ENCODE data around the gene KDSR. TPM values are rescaled to one million over a fixed set of nuclear protein-coding genes. Genes with fewer than 3 reads are reported as not detected.

KDSR gene
- total RNA-seq, 4 donors from 2014 or later: 11.2 to 18.6 (median 14.4) TPM

DNA sequence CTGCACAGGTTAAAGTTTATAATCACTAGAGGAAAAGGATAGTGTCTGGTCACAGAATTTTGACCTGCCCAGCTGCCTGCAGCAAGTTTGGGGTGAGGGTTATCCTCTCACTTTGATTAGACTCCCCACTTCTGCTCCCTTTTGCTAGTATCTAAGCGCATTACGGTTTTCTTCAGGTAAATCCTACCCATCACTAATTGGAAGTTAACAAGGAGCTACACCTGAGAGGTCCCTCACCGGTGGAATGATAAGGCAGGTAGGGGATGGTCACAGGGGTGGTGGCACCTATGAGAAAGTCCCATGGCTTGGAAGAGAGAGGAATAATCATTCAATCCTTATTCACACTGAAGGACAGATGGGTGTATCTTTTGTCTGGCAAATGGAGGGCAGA lies 55.0 kb downstream of the KDSR start:
- intact Hi-C loops (cut with DNase I; ENCODE audit: low total_unique reads) (no loop called here), in situ Hi-C loops (cut with MboI; ENCODE audit: low sequenced_read_pairs in 4 of 4) (loop anchor here in 1 of 4 donors (10.0 kb wide), 1 partner anchor 47 kb away; no protein-coding TSS in a partner anchor)
- H3K27ac ChIP-seq: no peak overlapping the region
- H3K9me3 ChIP-seq: no peaks in the 10 kb centered on the region
- H3K4me3 ChIP-seq: no peak overlapping the region
- TF ChIP-seq CTCF (IDR thresholded peaks at IDR 0.05 in 4 of 5, conservative IDR thresholded peaks at IDR 0.05 in 1 of 5) (no peak), POLR2A (IDR thresholded peaks at IDR 0.05) (no peak)
- H3K4me1 ChIP-seq: peaks cover 33 to 46% of the 10 kb centered on the region in 2 donors
- DNase-seq (no peak), ATAC-seq (no peak)
- H3K36me3 ChIP-seq: no peaks in the 10 kb centered on the region
- H3K27me3 ChIP-seq: no peaks in the 10 kb centered on the region

- ATAC-seq (no peak), DNase-seq (no peak)
- in situ Hi-C loops (cut with MboI; ENCODE audit: low sequenced_read_pairs in 4 of 4) (loop anchor here in 1 of 4 donors (10.0 kb wide), 1 partner anchor 47 kb away; no protein-coding TSS in a partner anchor), intact Hi-C loops (cut with DNase I; ENCODE audit: low total_unique reads) (no loop called here)
- Histone ChIP-seq H3K9me3 (no peaks in the 10 kb centered on the region), H3K4me1 (peaks cover 33 to 39% of the 10 kb centered on the region in 2 donors), H3K27ac (no peak overlapping the region), H3K27me3 (no peaks in the 10 kb centered on the region), H3K36me3 (no peaks in the 10 kb centered on the region), H3K4me3 (no peak overlapping the region)
- TF ChIP-seq CTCF (IDR thresholded peaks at IDR 0.05 in 4 of 5, conservative IDR thresholded peaks at IDR 0.05 in 1 of 5) (no peak), POLR2A (IDR thresholded peaks at IDR 0.05) (no peak)
These were observed 55.6 kb downstream of the KDSR start for GRCh38 chr18:63311118-63312018.

DNA sequence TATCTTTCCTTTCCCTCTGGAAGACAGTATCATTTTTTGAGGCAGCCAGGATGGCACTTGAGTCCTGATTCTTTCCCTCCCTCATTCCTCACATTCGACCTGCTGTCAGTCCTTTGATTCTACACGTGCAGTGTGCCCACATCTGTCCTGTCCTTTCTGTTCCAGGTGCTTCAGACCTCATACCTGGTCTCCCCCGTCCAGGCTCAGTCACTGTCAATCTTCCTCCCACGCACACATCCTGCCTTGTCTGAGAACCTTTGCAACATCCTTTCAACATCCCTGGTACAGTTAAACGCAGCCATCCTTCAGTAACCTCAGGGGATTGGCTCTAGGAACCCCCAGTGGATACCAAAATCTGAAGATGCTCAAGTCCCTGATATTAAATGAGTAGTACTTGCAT lies 57.6 kb downstream of the KDSR start:
- no peaks in the 10 kb centered on the region for H3K27me3 ChIP-seq
- H3K4me3 ChIP-seq: no peak overlapping the region
- H3K9me3 ChIP-seq: no peaks in the 10 kb centered on the region
- no peak overlapping the region for H3K27ac ChIP-seq
- ATAC-seq: no peak
- intact Hi-C loops (cut with DNase I; ENCODE audit: low total_unique reads) (no loop called here), in situ Hi-C loops (cut with MboI; ENCODE audit: low sequenced_read_pairs in 4 of 4) (no loop called here)
- H3K36me3 ChIP-seq: no peaks in the 10 kb centered on the region
- TF ChIP-seq POLR2A (IDR thresholded peaks at IDR 0.05) (no peak), CTCF (IDR thresholded peaks at IDR 0.05 in 4 of 5, conservative IDR thresholded peaks at IDR 0.05 in 1 of 5) (no peak)
- peaks cover 27 to 32% of the 10 kb centered on the region in 2 donors for H3K4me1 ChIP-seq
- no peak for DNase-seq

GRCh38 chr18:63307551-63308200 lies 59.3 kb downstream of the KDSR start:
- peaks cover 16 to 23% of the 10 kb centered on the region in 2 donors for H3K4me1 ChIP-seq
- no peaks in the 10 kb centered on the region for H3K36me3 ChIP-seq
- H3K4me3 ChIP-seq: no peak overlapping the region
- no peak for TF ChIP-seq CTCF (IDR thresholded peaks at IDR 0.05 in 4 of 5, conservative IDR thresholded peaks at IDR 0.05 in 1 of 5)
- no peak for TF ChIP-seq POLR2A (IDR thresholded peaks at IDR 0.05)
- ATAC-seq (no peak), DNase-seq (no peak)
- no peak overlapping the region for H3K27ac ChIP-seq
- no peaks in the 10 kb centered on the region for H3K9me3 ChIP-seq
- H3K27me3 ChIP-seq: no peaks in the 10 kb centered on the region
- in situ Hi-C loops (cut with MboI; ENCODE audit: low sequenced_read_pairs in 4 of 4) (no loop called here), intact Hi-C loops (cut with DNase I; ENCODE audit: low total_unique reads) (no loop called here)

Measured in gastrocnemius medialis (tissue), 4 donors.